H9 (cell line): ENCODE data around the gene RSPO3. TPM values are rescaled to one million over a fixed set of nuclear protein-coding genes. Genes with fewer than 3 reads are reported as not detected.

ENCODE experiments used
- DNase-seq: peaks from one replicate; pipeline ENCODE4 v3.0.0-alpha.2; 2017
- H2AFZ ChIP-seq: one replicate; pipeline ENCODE4 v1.6.1; 2013; ENCODE audit warnings: mild to moderate bottlenecking, low read length, control low read depth, moderate library complexity
- H2AK5ac ChIP-seq: 2 replicates; pipeline ENCODE4 v1.6.1; 2013; ENCODE audit warnings: low read length, control low read depth, mixed read lengths; ENCODE audit not compliant: insufficient read length
- H2BK120ac ChIP-seq: one replicate; pipeline ENCODE4 v1.6.1; 2013; ENCODE audit warnings: low read depth, mild to moderate bottlenecking, low read length, control low read depth, inconsistent platforms; ENCODE audit not compliant: poor library complexity, severe bottlenecking
- H2BK12ac ChIP-seq: 2 replicates; pipeline ENCODE4 v1.6.1; 2013; ENCODE audit warnings: low read length, control low read depth, mixed read lengths, low read depth; ENCODE audit not compliant: insufficient read length
- H2BK15ac ChIP-seq: 2 replicates; pipeline ENCODE4 v1.6.1; 2013; ENCODE audit warnings: low read depth, low read length, control low read depth
- H2BK20ac ChIP-seq: one replicate; pipeline ENCODE4 v1.6.1; 2013; ENCODE audit warnings: low read depth, mild to moderate bottlenecking, low read length, control low read depth, inconsistent platforms; ENCODE audit not compliant: poor library complexity, severe bottlenecking
- H2BK5ac ChIP-seq: 2 replicates; pipeline ENCODE4 v1.6.1; 2013; ENCODE audit warnings: low read length, control low read depth, mixed read lengths; ENCODE audit not compliant: insufficient read length
- H3K14ac ChIP-seq: 2 replicates; pipeline ENCODE4 v1.6.1; 2013; ENCODE audit warnings: low read length, control low read depth; ENCODE audit not compliant: insufficient read depth
- H3K18ac ChIP-seq: 2 replicates; pipeline ENCODE4 v1.6.1; 2013; ENCODE audit warnings: low read depth, mild to moderate bottlenecking, mixed read lengths, low read length, control low read depth; ENCODE audit not compliant: insufficient read length
- H3K23ac ChIP-seq: 2 replicates; pipeline ENCODE4 v1.6.1; 2013; ENCODE audit warnings: low read length, control low read depth, mixed read lengths, low read depth; ENCODE audit not compliant: insufficient read length
- H3K23me2 ChIP-seq: 2 replicates; pipeline ENCODE4 v1.6.1; 2013; ENCODE audit warnings: low read depth, mild to moderate bottlenecking, mixed read lengths, low read length, control low read depth; ENCODE audit not compliant: insufficient read length, poor library complexity, severe bottlenecking
- H3K27ac ChIP-seq: 2 replicates; pipeline ENCODE4 v1.5.1; 2013; ENCODE audit warnings: low read length, control low read depth, mixed read lengths, low read depth; ENCODE audit not compliant: insufficient read length
- H3K27me3 ChIP-seq: 2 replicates; pipeline ENCODE4 v1.6.1; 2013; ENCODE audit warnings: low read length, control low read depth, inconsistent platforms; ENCODE audit not compliant: insufficient read depth
- H3K4ac ChIP-seq: 2 replicates; pipeline ENCODE4 v1.6.1; 2013; ENCODE audit warnings: low read depth, mild to moderate bottlenecking, control low read depth, inconsistent platforms, low read length, moderate library complexity
- H3K4me1 ChIP-seq: 2 replicates; pipeline ENCODE4 v1.6.1; 2013; ENCODE audit warnings: low read length, control low read depth, inconsistent platforms; ENCODE audit not compliant: insufficient read depth
- H3K4me2 ChIP-seq: 2 replicates; pipeline ENCODE4 v1.6.1; 2013; ENCODE audit warnings: low read length, control low read depth, mixed read lengths; ENCODE audit not compliant: insufficient read length, insufficient read depth
- H3K56ac ChIP-seq: 2 replicates; pipeline ENCODE4 v1.6.1; 2013; ENCODE audit warnings: low read depth, mild to moderate bottlenecking, mixed read lengths, low read length, control low read depth; ENCODE audit not compliant: insufficient read length
- H3K79me1 ChIP-seq: 2 replicates; pipeline ENCODE4 v1.6.1; 2013; ENCODE audit warnings: low read depth, mild to moderate bottlenecking, moderate library complexity, low read length, control low read depth, inconsistent platforms; ENCODE audit not compliant: insufficient read depth, poor library complexity, severe bottlenecking
- H3K79me2 ChIP-seq: 2 replicates; pipeline ENCODE4 v1.6.1; 2013; ENCODE audit warnings: low read length, control low read depth, inconsistent platforms; ENCODE audit not compliant: insufficient read depth
- H3K9ac ChIP-seq: 2 replicates; pipeline ENCODE4 v1.6.1; 2013; ENCODE audit warnings: low read length, control low read depth, mixed read lengths; ENCODE audit not compliant: insufficient read length; ENCODE audit errors: extremely low read depth
- H3K9me3 ChIP-seq: one replicate; pipeline ENCODE4 v1.6.1; 2013; ENCODE audit warnings: low read depth, low read length, inconsistent platforms; ENCODE audit not compliant: control insufficient read depth
- H3T11ph ChIP-seq: one replicate; pipeline ENCODE4 v1.6.1; 2013; ENCODE audit warnings: mild to moderate bottlenecking, low read length, control low read depth, inconsistent platforms
- H4K20me1 ChIP-seq: one replicate; pipeline ENCODE4 v1.6.1; 2013; ENCODE audit not compliant: control insufficient read depth, insufficient read length, insufficient read depth
- H4K5ac ChIP-seq: 2 replicates; pipeline ENCODE4 v1.6.1; 2013; ENCODE audit warnings: low read depth, mild to moderate bottlenecking, mixed read lengths, low read length, control low read depth; ENCODE audit not compliant: insufficient read length
- H4K8ac ChIP-seq: replicated peaks from 2 replicates; pipeline ENCODE4 v1.6.1; 2013; ENCODE audit warnings: low read length, control low read depth, mixed read lengths, low read depth; ENCODE audit not compliant: insufficient read length
- H4K91ac ChIP-seq: 2 replicates; pipeline ENCODE4 v1.6.1; 2013; ENCODE audit warnings: low read depth, mild to moderate bottlenecking, moderate library complexity, mixed read lengths, low read length, control low read depth; ENCODE audit not compliant: insufficient read length
- H3K27ac Mint-ChIP-seq, 3 experiments: 2 replicates in 2 of 3; 3 replicates in 1 of 3; pipeline ENCODE4 v1.8.0; 2020 to 2021; ENCODE audit warnings: mixed read lengths in 3 of 3, mild to moderate bottlenecking in 1 of 3, moderate library complexity in 1 of 3
- H3K27me3 Mint-ChIP-seq: 2 replicates; pipeline ENCODE4 v1.8.0; 2021; ENCODE audit warnings: low read depth, mild to moderate bottlenecking, moderate library complexity, mixed read lengths
- H3K36me3 Mint-ChIP-seq, 3 experiments: 2 replicates in 2 of 3; 3 replicates in 1 of 3; pipeline ENCODE4 v1.8.0; 2020 to 2021; ENCODE audit warnings: low read depth in 3 of 3, mixed read lengths in 3 of 3; ENCODE audit not compliant: insufficient read depth in 1 of 3
- H3K4me1 Mint-ChIP-seq, 2 experiments: 2 replicates each; pipeline ENCODE4 v1.8.0; 2020; ENCODE audit warnings: mixed read lengths in 2 of 2
- H3K4me3 Mint-ChIP-seq, 2 experiments: 2 replicates in 1 of 2; 3 replicates in 1 of 2; pipeline ENCODE4 v1.8.0; 2020 to 2021; ENCODE audit warnings: mild to moderate bottlenecking in 2 of 2, mixed read lengths in 2 of 2, moderate library complexity in 1 of 2
- H3K9me3 Mint-ChIP-seq, 2 experiments: 2 replicates in 1 of 2; 3 replicates in 1 of 2; pipeline ENCODE4 v1.8.0; 2020; ENCODE audit warnings: mild to moderate bottlenecking in 2 of 2, mixed read lengths in 2 of 2, moderate library complexity in 1 of 2
- CTCF ChIP-seq: fragments of 200-600 bp; sonication (generic); conservative IDR thresholded peaks from 3 replicates; pipeline ENCODE4 v1.8.0; 2021; ENCODE audit warnings: antibody characterized with exemption, mild to moderate bottlenecking
- WGBS: extraction: QIAGEN DNeasy Blood & Tissue Kit; methylation state at CpG from one replicate; pipeline ENCODE4 v1.1.7; 2013; ENCODE audit warnings: missing lambda C conversion rate, low lambda C conversion rate, mixed read lengths; ENCODE audit not compliant: insufficient read length; ENCODE audit errors: extremely low coverage; 5-methylcytosine and 5-hydroxymethylcytosine counted together
- total RNA-seq: library from RNA; stranded (reverse); gene quantifications from 2 replicates; pipeline ENCODE4 v1.2.1, GENCODE V29; 2021

The RSPO3 gene
- total RNA-seq, 1 experiment from 2014 or later = not detected

GRCh38 chr6:127192911-127193541, 74.6 kb downstream of the RSPO3 start:
- Histone ChIP-seq H2AFZ (no peak overlapping the region), H3K56ac (no peak overlapping the region), H3K79me1 (no peaks in the 10 kb centered on the region), H2BK12ac (no peak overlapping the region), H4K20me1 (no peaks in the 10 kb centered on the region), H3K9ac (no peak overlapping the region), H3K18ac (no peak overlapping the region), H3K23me2 (no peaks in the 10 kb centered on the region), H3K4me2 (no peak overlapping the region), H2AK5ac (no peak overlapping the region), H4K5ac (no peak overlapping the region), H3K79me2 (no peaks in the 10 kb centered on the region), H4K8ac (no peak overlapping the region), H3K27ac (no peak overlapping the region), H3K23ac (no peak overlapping the region), H4K91ac (no peak overlapping the region), H3K9me3 (no peaks in the 10 kb centered on the region), H3K4me1 (no peaks in the 10 kb centered on the region), H2BK5ac (no peak overlapping the region), H2BK120ac (no peak overlapping the region), H3K4ac (no peak overlapping the region), H3K27me3 (no peaks in the 10 kb centered on the region), H3T11ph (no peak overlapping the region), H3K14ac (no peak overlapping the region), H2BK15ac (no peak overlapping the region), H2BK20ac (no peak overlapping the region)
- no peak overlapping the region for H3K27ac Mint-ChIP-seq
- no peaks in the 10 kb centered on the region for H3K36me3 Mint-ChIP-seq
- no peaks in the 10 kb centered on the region for H3K27me3 Mint-ChIP-seq
- WGBS = no CpG with 5 or more reads among the region's 3 CpGs
- no peaks in the 10 kb centered on the region for H3K9me3 Mint-ChIP-seq
- H3K4me1 Mint-ChIP-seq = no peaks in the 10 kb centered on the region
- H3K4me3 Mint-ChIP-seq = no peak overlapping the region
- no peak for DNase-seq
- no peak for TF ChIP-seq CTCF
